GM18502 (cell line): ENCODE measurements around the gene SEC16B.
"Not testable (repeated sequence)": the region's sequence is repeated elsewhere in the genome, so short reads cannot be mapped to it uniquely, and the experiment has no call there.

ENCODE experiments used
- ATAC-seq: cut with Tn5 transposase; IDR thresholded peaks from one replicate; pipeline ENCODE4 v1.9.1; 2021; ENCODE audit warnings: mild to moderate bottlenecking; ENCODE audit not compliant: unreplicated experiment, poor library complexity

The SEC16B gene, protein sequence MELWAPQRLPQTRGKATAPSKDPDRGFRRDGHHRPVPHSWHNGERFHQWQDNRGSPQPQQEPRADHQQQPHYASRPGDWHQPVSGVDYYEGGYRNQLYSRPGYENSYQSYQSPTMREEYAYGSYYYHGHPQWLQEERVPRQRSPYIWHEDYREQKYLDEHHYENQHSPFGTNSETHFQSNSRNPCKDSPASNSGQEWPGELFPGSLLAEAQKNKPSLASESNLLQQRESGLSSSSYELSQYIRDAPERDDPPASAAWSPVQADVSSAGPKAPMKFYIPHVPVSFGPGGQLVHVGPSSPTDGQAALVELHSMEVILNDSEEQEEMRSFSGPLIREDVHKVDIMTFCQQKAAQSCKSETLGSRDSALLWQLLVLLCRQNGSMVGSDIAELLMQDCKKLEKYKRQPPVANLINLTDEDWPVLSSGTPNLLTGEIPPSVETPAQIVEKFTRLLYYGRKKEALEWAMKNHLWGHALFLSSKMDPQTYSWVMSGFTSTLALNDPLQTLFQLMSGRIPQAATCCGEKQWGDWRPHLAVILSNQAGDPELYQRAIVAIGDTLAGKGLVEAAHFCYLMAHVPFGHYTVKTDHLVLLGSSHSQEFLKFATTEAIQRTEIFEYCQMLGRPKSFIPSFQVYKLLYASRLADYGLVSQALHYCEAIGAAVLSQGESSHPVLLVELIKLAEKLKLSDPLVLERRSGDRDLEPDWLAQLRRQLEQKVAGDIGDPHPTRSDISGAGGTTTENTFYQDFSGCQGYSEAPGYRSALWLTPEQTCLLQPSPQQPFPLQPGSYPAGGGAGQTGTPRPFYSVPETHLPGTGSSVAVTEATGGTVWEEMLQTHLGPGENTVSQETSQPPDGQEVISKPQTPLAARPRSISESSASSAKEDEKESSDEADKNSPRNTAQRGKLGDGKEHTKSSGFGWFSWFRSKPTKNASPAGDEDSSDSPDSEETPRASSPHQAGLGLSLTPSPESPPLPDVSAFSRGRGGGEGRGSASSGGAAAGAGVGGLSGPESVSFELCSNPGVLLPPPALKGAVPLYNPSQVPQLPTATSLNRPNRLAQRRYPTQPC

GRCh38 chr1:177969825-177970371, at the start of gene SEC16B:
SEC16B (minus strand) TSS chr1:177970058; CDS start chr1:177967981, 2,077 bp downstream.
- no peak for ATAC-seq

GRCh38 chr1:178019622-178020021, 49.8 kb upstream of the SEC16B start:
- ATAC-seq: no peak

GRCh38 chr1:178019208-178019607, 49.4 kb upstream of the SEC16B start:
- no peak for ATAC-seq

DNA sequence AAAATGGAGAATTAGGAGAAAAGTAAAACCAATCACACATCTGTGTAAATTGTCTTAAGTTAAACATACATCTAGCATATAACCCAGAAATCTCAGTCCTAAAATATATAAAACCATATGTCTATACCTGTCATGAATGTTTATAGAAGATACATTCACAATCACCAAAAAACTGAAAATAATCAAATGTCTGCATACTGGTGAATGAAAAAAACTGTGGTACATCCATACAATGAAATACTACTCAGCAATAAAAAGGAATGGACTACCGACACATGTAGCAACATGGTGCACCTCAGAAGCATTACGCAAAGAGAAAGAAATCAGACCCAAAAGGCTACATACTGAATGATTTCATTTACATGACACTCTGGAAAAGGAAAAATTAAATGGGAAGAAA, 47.7 kb upstream of the SEC16B start:
- ATAC-seq: no peak

DNA sequence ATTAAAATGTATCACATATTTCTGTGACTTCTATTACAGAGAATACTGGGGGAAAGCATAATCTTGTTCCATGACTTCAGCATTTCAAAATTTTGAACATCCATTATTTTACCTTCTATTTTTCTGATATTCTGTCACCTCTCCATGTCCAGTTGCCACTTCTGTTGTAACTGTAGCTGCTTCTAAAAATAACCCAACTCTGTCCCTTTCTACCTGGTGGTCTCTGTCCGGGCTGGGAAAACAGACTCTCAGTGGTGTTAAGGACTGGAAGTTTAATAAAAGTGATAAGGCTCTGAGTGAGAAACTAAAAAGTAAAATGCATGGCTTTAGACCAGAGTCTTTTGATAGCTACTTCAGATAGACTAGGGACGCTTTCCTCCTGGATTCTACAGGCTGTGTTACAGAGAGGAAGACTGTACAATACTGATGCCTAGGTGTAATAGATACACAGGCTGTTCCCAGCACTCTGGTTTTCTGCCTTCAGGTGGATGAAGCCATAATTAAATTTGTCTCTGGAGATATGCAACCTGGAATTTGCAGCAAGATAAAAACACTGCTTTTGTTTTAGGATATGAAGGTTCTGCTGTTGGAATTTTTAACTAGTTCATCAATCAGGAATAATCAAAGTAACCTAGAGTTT, 42.1 kb upstream of the SEC16B start:
- no peak for ATAC-seq

GRCh38 chr1:178011465-178011828, 41.6 kb upstream of the SEC16B start:
- no peak for ATAC-seq

GRCh38 chr1:178010674-178011464, 41.0 kb upstream of the SEC16B start:
- ATAC-seq: no peak

DNA sequence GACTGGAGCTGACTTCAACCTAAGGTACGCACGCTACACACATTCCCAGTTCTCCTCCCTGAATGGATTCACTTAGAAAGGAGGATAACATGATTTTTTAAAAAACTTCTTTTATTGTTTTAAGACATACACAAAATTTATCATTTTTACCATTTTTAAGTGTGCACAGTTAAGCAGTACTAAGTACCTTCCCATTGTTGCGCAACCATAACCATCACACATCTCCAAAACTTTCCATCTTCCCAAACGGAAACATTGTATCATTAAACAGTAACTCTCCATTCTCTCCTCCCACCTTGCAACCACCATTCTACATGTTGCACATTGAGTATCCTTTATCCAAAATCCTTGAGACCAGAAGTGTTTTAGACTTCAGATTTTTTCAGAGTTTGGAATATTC, 36.2 kb upstream of the SEC16B start:
- ATAC-seq: no peak

GRCh38 chr1:178005450-178005849, 35.6 kb upstream of the SEC16B start:
- ATAC-seq: no peak

GRCh38 chr1:178004926-178005391, 35.1 kb upstream of the SEC16B start:
- no peak for ATAC-seq

DNA sequence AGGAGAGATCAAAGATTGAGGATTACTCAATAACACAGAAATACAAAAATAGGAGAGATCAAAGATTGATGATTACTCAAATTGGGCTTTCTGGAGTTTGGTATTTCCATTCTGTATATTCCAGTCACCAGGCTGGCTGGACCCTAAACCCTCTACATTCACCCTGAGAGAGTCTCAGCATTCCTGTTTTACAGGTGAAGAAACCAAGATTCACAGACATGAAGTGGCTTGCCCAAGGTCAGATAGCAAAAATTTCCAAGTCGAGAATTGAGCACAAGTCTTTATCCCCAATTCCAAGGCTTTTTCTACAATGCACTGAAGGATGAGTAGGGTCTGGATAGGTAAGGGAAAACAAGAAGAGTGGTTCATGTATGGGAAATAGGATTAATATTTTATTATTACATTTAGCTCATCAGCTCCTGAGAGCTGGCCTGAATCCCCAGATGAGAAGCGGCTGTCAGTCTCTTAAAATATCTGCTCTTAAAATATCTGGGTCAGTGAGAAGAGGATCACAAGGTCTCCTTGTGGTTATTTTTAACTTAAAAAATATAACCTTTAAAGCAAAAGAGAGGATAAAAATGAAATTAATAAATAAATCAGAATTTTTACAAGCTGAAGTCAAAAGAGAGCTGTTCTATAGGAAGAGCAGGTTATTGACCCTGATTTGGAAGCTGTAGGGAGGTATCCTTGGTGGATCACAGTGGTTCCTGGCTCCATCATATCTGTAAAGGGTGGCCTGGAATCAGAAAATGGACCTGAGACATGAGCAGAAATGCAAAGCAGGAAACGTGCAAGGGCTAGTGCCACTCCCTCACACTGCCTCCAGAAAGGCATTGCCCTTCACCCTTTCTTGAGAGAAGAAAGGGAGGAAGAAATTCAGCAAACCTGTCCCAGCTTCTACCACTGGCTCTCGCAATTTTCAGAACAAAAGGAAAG, 29.1 kb upstream of the SEC16B start:
- no peak for ATAC-seq

GRCh38 chr1:177996957-177997356, 27.1 kb upstream of the SEC16B start:
- no peak for ATAC-seq

DNA sequence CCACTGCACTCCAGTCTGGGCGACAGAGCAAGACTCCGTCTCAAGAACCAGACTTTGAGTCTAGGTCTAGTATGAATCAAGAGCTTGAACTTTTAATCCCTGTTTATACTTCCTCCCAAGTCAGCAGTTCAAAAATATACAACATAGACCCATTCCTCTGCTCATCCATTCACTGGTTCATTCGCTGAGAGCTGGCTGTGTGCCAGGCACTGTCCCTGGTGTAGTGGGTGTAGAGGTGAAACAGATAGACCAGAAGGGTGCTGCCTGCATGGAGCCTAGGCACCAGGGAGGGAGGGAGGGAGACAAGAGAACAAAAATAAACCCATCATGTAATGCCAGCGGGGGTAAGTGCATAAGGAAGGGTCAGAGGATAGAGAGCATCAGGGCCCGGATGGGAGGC, 25.5 kb upstream of the SEC16B start:
- ATAC-seq: no peak

GRCh38 chr1:177986281-177986680, 16.4 kb upstream of the SEC16B start:
- not testable (repeated sequence) for ATAC-seq

DNA sequence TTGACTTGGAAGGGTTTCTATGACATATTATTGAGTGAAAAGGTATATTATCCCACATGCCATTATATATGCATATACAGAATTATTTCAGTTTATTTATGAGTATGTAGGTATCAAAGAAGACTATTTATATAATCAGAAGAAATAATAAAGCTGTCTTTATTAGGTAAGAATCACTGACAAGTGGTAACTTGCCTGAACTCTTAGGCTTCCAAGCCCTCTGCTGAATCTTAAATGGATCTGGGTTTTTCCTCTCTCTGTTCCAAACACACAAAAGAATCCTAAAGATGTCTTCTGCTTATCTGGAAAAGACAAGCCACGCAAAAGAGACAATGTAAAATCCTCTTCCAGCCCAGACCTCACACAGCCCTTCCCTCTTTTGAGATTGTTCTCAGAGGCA, 14.9 kb upstream of the SEC16B start:
- no peak for ATAC-seq

DNA sequence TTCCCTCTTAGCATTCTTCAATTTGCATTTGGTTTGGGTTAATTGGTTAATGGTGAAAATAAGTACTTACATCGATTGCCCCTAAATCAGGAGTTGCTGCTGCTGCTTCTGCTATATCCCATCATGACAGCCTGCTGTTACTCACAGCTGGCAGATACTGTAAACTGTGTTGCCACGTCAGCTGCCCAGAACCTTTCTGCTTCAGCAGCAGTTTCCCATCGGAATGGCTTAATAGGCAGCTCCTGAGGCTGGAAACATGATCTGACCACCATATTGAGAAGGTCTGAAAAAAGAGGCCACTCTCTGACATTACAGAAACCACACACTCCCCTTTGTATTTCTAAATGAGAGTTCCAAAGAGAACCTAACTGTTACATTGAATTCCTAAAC, 14.3 kb upstream of the SEC16B start:
- no peak for ATAC-seq

DNA sequence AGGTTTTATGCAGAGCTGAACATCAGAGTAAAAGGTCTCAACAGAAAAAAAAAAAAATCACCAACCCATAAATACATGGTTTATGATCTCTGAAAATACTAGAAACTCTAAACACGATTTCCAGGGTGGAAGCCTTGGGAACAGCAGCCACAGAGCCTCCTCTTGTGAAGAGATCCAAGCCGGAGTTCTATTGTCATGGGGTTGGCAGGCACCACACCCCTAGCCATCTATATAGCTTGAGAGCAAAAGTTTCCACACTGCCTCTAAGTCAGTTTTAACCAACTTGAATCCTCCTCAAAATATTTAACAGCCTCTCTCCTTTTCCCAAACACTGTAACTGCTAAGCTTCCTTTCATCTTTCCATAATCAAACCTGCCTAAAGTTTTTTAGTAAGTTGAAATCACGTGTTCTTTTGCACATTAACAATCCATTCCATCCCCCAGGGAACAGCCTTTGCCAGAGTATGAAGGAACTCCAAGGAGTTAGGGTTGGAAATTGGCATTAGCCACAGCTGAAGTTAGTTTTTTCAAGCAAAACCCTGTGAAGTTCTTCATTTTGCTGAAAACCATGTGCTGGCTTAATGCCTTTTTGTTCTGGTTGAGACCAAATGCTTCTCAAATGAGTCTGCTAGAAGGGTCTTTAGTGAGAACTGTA, 13.8 kb upstream of the SEC16B start:
- ATAC-seq: no peak

GRCh38 chr1:177983077-177983476, 13.2 kb upstream of the SEC16B start:
- ATAC-seq: no peak
